Naive thymus-derived CD8-positive, alpha-beta T cell (primary cell): ENCODE measurements around the gene STX16. TPM values are rescaled to one million over a fixed set of nuclear protein-coding genes. Genes with fewer than 3 reads are reported as not detected.

Experiments
- ATAC-seq, 2 donors: fragments of 150-1000 bp; cut with Tn5 transposase in 1 of 2; sonication (Bioruptor Pico), chemical (Tn5 transposase) in 1 of 2; 1 replicate in 1 of 2; 2 replicates in 1 of 2; pipeline ENCODE4 v1.10.0; 2021; ENCODE audit warnings: mild to moderate bottlenecking in 2 of 2, moderate library complexity in 2 of 2
- POLR2A ChIA-PET: fragments of 350-600 bp; sonication (Branson Sonifier 250); formaldehyde crosslinking; loops from one replicate; lab custom pipeline; 2021; ENCODE audit warnings: antibody characterized with exemption; lab: Charles Lee
- DNase-seq, 10 donors: peaks; one replicate each; pipeline versions ENCODE4 v3.0.0 to v3.0.0-alpha.2; 2020 to 2022
- H3K27ac Mint-ChIP-seq, 10 donors: one replicate each; pipeline ENCODE4 v1.8.0; 2020 to 2022; ENCODE audit warnings: mild to moderate bottlenecking in 10 of 10, mixed read lengths in 10 of 10, moderate library complexity in 4 of 10, inconsistent platforms in 1 of 10
- H3K27me3 Mint-ChIP-seq, 5 donors: one replicate each; pipeline ENCODE4 v1.8.0; 2021 to 2022; ENCODE audit warnings: mixed read lengths in 5 of 5
- H3K36me3 Mint-ChIP-seq, 3 donors: one replicate each; pipeline ENCODE4 v1.8.0; 2020 to 2022; ENCODE audit warnings: mixed read lengths in 3 of 3, mild to moderate bottlenecking in 2 of 3, inconsistent platforms in 1 of 3
- H3K4me1 Mint-ChIP-seq, 4 donors: one replicate each; pipeline ENCODE4 v1.8.0; 2021 to 2022; ENCODE audit warnings: mixed read lengths in 4 of 4
- H3K4me3 Mint-ChIP-seq, 10 donors: one replicate each; pipeline ENCODE4 v1.8.0; 2020 to 2022; ENCODE audit warnings: mild to moderate bottlenecking in 10 of 10, mixed read lengths in 10 of 10, moderate library complexity in 6 of 10, inconsistent platforms in 1 of 10
- H3K9me3 Mint-ChIP-seq, 9 donors: one replicate each; pipeline ENCODE4 v1.8.0; 2020 to 2022; ENCODE audit warnings: mixed read lengths in 9 of 9, mild to moderate bottlenecking in 3 of 9, inconsistent platforms in 1 of 9, moderate library complexity in 1 of 9
- polyA plus RNA-seq, 3 donors: library from polyadenylated mRNA; unstranded; fragments of 300-500 nt; fragmentation: Illumina TruSeq; gene quantifications; one replicate each; pipeline ENCODE4 v1.2.3, GENCODE V29; 2021
- total RNA-seq, 8 experiments: library from RNA in 2 of 8; stranded (reverse) in 2 of 8; gene quantifications; one replicate each; pipeline ENCODE4 v1.2.3 and lab custom pipeline; 2021 to 2026

STX16 gene
- total and polyA plus RNA-seq, 5 experiments from 2014 or later, result 23.2 to 205 (median 35.9) TPM

DNA sequence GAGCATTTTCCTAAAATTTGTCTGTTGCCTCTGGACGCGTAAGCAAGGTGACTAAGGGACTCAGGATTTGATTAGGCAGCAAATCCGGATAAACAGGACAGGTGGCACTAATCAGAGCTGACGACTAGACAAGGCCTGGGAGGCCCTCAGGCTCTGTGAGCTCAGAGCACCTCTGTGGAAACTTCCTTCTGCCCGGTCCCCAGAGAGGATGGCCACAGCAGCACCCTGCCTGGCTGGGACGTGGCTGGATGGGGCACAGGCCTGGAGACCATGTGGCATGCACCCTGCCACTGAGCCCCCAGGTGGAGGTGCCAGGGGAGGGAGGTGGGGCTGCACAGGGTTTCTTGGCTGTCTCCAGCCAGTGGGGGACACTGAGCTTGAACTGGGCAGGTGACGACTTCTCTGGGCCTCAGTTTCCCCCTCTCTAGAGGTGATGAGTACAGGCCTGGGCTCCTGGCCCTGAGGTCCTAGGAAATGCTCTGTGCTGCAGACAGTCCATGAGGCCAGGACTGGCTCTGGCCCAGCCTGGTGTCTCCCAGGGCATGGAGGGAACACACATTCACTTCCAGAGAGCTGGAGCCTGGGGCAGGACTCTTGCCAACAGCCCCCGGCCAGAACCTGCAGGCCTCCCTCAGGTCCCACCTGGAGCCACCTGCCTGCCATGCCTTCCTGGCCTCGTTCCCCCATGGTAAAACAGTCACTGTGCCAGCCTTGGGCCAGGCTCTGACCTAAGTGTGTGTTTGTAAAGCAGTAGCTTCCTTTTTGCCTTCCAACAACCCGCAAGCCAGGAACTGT lies 39.6 kb upstream of the STX16 start:
- POLR2A ChIA-PET, result no interaction called here
- Mint-ChIP-seq H3K27ac (no peak overlapping the region), H3K27me3 (peaks cover 0 to 5% (median 0%) of the 10 kb centered on the region in 5 donors), H3K4me3 (no peak overlapping the region), H3K36me3 (no peaks in the 10 kb centered on the region), H3K9me3 (no peaks in the 10 kb centered on the region), H3K4me1 (no peaks in the 10 kb centered on the region)
- ATAC-seq (no peak), DNase-seq (no peak)

DNA sequence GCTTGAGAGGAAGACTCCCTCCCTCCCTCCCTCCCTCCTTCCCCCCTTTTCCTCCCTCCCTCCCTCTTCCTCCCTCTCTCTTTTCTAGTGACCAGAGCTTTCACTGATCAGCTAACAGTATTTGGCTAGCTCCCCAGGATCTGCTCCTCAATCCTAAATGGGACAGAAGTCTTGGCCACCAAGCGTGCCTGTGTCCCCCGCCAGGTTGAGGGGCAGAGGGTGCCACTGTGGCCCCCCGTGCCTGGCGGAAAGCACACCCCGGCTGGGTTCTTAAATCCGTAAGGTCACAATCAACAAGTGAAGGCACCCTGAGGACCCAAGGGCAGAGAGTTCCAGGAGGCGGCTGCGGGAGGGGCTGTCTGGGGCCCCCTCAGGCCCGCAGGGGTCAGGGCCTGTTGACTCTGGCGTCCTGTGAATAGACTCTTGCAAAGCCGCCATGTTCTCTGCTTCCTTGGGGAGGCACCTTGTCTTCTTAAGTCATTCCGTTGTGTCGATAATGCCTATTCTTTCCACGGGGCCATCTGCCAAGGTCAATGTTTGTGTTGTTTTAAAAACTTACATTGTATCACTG lies 38.9 kb upstream of the STX16 start:
- H3K36me3 Mint-ChIP-seq, result no peaks in the 10 kb centered on the region
- POLR2A ChIA-PET, result no interaction called here
- H3K27ac Mint-ChIP-seq, result peak overlapping the region in 1 of 10 donors; percentile 34
- no peak overlapping the region for H3K4me3 Mint-ChIP-seq
- no peaks in the 10 kb centered on the region for H3K4me1 Mint-ChIP-seq
- H3K27me3 Mint-ChIP-seq, result peaks cover 0 to 5% (median 0%) of the 10 kb centered on the region in 5 donors
- ATAC-seq, result no peak
- no peak for DNase-seq
- no peaks in the 10 kb centered on the region for H3K9me3 Mint-ChIP-seq

DNA sequence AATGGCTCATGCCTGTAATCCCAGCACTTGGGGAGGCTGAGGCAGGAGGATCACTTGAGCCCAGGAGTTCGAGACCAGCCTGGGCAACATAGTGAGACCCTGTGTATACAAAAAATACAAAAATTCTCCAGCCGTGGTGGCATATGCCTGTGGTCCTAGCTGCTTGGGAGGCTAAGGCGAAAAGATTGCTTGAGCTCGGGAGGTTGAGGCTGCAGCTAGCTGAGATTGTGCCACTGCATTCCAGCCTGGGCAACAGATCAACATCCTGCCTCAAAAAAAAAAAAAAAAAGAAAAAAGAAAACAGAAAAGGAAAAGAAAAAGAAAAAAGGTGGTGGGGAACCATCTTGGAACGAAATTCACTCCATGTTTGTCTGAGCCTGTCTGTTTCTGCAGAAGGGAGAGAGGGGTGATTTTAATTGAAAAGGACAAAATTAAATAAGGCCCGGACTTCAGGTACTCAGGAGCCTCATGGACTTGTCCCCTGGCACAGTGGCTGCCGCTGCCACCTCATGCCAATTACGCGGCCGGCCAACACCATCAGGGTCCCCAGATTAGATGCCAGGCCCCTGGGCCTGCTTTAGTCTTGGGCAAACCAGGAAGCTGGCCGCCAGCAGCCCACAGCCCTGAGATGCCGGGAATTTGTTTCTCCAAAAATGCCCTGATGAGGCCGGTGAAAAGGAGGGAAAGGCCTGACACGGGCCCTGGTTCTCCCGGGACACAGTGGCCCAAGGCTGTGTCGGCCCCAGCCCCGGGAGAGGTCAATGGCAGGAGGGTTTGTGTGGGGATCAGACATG lies 37.8 kb upstream of the STX16 start:
- H3K9me3 Mint-ChIP-seq, result no peaks in the 10 kb centered on the region
- peaks cover 0 to 5% (median 2%) of the 10 kb centered on the region in 5 donors for H3K27me3 Mint-ChIP-seq
- DNase-seq (peak in 1 of 10 donors; percentile 42), ATAC-seq (no peak)
- POLR2A ChIA-PET, result no interaction called here
- peak overlapping the region in 1 of 10 donors; percentile 51 for H3K27ac Mint-ChIP-seq
- H3K36me3 Mint-ChIP-seq, result no peaks in the 10 kb centered on the region
- no peaks in the 10 kb centered on the region for H3K4me1 Mint-ChIP-seq
- H3K4me3 Mint-ChIP-seq, result no peak overlapping the region

DNA sequence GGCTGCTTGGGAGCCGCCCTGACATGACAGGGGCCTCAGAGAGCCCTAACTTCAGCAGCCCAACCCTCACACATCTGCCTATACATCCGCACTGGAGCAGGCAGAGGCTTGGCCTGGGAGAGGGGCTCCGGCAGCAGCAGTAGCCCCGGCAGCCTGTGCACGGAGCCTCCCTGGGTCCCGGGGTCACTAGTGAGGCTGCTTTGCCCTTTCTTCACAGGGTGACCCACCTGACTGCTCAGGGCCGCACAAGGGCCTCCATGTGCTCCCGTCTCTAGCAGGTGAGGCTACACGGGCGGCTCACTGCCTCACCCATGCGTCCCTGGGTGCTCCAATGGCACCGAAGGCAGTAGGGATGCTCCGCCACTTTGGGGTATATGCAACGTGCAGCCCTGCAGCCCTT lies 36.7 kb upstream of the STX16 start:
- POLR2A ChIA-PET, result no interaction called here
- DNase-seq (no peak), ATAC-seq (no peak)
- Mint-ChIP-seq H3K4me1 (no peaks in the 10 kb centered on the region), H3K27me3 (peaks cover 0 to 8% (median 2%) of the 10 kb centered on the region in 5 donors), H3K36me3 (no peaks in the 10 kb centered on the region), H3K4me3 (no peak overlapping the region), H3K9me3 (no peaks in the 10 kb centered on the region), H3K27ac (no peak overlapping the region)

DNA sequence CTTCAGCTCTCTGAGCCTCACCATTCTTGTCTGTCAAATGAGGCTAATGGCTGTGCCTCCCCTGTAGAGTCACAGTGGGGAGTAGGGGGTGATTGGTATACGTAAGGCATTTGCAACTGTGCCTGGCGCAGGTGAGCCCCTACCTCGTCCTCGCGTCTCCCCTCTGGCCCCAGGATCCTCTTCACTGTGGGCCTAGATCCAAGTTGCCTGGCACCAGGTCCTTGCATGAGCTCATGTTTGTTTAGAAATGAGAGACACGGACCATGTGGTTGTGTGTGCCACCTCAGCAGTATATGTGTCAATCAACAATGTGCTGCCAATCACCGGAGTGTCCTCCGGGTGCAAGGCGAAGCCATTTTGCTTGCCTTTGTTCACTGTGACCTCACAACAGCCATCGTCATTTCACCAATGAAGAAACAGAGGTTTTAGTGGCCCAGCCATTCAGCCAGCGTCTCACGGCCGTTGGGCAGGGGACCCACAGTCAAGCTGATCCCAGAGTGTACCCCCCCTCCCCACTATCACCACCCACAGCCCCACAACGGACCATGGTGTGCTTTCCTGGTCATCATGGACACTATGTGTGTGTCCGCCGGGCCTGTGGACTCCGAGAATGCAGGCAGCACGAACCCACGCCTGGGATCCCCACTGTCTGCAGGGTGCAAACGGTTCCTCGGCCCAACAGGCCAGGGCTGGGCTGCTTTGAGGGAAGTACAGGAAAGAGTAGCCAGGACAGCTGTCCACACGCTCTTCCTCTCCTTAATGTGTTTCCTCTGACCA lies 35.9 kb upstream of the STX16 start:
- Mint-ChIP-seq H3K36me3 (no peaks in the 10 kb centered on the region), H3K4me1 (no peaks in the 10 kb centered on the region), H3K9me3 (no peaks in the 10 kb centered on the region), H3K4me3 (no peak overlapping the region), H3K27me3 (peaks cover 2 to 14% (median 8%) of the 10 kb centered on the region in 5 donors), H3K27ac (peak overlapping the region in 2 of 10 donors; percentile 14 to 28)
- DNase-seq (peak in 1 of 10 donors; percentile 16), ATAC-seq (no peak)
- POLR2A ChIA-PET, result interaction anchor here (0.6 kb wide), 1 partner anchor 51 kb away, joined by 6 read pairs; no protein-coding TSS in a partner anchor

DNA sequence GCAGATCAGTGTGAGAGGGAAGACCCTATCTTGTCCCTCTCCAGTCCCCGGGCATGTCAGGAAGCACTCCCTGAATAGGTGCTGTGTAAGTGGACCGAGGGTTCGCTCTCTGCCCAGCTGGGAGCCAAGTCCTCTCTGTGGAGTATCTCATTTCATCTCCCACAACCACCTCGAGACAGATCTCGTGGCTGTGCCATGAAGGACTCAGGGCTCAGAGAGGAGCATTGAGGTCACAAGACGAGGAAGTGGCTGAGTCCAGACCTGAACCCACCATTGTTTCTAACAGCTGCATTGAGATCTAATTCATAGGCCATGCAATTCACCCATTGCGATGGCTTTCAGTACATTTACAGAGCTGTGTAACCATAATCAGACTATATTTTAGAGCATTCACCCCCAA lies 34.7 kb upstream of the STX16 start:
- DNase-seq, result peak in 1 of 10 donors; percentile 8
- Mint-ChIP-seq H3K27me3 (peaks cover 2 to 12% (median 8%) of the 10 kb centered on the region in 5 donors), H3K9me3 (no peaks in the 10 kb centered on the region), H3K27ac (no peak overlapping the region), H3K36me3 (no peaks in the 10 kb centered on the region), H3K4me3 (no peak overlapping the region), H3K4me1 (no peaks in the 10 kb centered on the region)
- POLR2A ChIA-PET, result no interaction called here
- ATAC-seq, result no peak

DNA sequence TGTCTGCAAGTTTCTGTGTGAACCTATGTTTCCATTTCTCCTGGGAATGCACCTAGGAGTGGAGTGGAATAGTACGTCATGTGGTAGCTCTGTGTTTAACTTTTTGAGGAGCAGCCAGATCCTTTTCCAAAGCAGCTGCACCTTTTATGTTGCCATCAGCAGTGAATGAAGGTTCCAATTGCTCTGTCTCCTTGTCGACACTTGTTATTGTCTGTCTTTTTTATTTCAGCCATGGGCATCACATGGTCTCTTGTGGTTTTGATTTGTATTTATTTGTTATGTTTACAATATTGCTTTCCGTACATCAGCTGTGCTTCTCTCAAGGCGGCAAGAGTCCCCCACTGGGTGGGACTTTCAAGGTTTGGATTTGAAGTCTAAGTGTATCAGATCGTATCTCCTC lies 33.9 kb upstream of the STX16 start:
- Mint-ChIP-seq H3K27ac (no peak overlapping the region), H3K4me1 (no peaks in the 10 kb centered on the region), H3K4me3 (no peak overlapping the region), H3K9me3 (no peaks in the 10 kb centered on the region), H3K27me3 (peaks cover 5 to 12% (median 8%) of the 10 kb centered on the region in 5 donors), H3K36me3 (no peaks in the 10 kb centered on the region)
- POLR2A ChIA-PET, result no interaction called here
- DNase-seq, result no peak
- no peak for ATAC-seq

DNA sequence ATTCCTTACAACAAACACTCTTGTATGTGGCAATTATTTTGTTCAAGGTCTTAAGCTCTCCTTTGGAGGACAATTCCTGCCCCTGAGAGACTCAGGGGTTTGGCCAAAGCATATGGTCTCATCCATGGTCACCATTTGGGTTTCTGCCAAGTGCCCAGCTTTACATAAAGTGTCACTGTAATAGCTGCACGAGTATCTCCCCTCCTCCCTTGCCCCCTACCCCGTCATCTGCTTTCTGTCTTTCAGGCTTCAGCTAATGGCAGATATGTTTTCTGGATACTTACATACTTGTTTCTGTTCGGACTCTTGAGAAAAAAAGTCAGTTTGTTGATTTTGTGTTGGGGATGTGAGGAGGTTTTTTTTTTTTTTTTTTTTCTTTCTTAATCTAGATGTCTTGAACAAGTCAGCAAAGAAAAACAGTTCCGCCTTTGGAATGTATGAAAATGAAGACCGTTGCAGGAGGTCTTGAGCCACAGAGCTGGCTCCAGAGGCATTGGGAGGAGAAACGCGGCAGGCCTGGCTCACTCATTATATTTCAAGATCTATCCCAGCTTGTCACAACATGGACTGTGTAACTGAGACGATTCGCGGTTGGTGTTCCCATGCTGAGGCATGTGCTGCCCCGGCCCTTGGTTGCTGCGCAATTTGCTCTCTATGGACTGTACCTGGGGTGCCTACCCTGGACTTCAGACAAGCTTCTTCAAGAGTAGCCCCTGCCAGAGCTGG lies 32.6 kb upstream of the STX16 start:
- Mint-ChIP-seq H3K27me3 (peaks cover 5 to 12% (median 8%) of the 10 kb centered on the region in 5 donors), H3K36me3 (no peaks in the 10 kb centered on the region), H3K27ac (peak overlapping the region in 1 of 10 donors; percentile 47), H3K4me1 (no peaks in the 10 kb centered on the region), H3K9me3 (no peaks in the 10 kb centered on the region), H3K4me3 (no peak overlapping the region)
- POLR2A ChIA-PET, result interaction anchor here (0.7 kb wide), 1 partner anchor 65 kb away, joined by 6 read pairs; no protein-coding TSS in a partner anchor
- DNase-seq (no peak), ATAC-seq (no peak)

DNA sequence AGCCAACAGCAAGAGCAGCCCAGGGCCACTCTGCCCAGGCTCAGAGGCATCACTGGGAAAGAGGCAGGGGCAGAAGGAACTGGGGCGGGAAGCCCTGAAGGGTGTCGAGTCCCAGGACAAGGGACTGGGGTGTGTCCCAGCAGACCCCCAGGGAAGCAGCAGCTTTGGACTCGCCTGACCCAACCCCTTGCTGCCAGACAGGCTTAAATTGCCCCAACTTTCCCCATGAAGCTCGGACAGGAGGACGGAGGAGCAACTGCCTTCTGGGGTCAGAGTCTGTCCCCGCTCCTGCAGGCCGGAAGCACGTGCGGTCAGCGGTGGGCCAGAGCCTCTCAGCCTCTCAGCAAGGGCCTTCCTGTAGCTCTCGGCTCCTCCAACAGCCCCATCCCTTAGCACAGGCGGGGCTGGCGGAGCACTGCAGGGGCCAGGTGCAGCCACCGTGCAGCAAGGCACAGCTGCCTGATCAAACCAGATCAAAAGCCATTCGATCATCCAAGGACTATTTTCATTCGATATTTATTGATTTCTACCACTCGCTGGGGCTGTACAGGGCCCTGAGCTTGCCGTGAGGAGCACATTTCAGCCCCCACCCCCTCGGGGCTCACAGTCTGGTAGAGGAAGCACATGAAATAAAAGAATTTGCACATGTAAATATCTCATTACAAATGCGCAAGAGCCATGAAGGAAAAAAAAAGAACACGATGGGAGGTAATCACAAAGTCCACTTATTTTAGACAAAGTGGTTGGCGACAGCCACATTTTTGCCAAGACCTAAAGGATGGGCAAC lies 31.8 kb upstream of the STX16 start:
- H3K4me1 Mint-ChIP-seq, result peaks cover 0 to under 1% (median 0%) of the 10 kb centered on the region in 4 donors
- POLR2A ChIA-PET, result no interaction called here
- ATAC-seq, result no peak
- H3K27ac Mint-ChIP-seq, result peak overlapping the region in 1 of 10 donors; percentile 31
- peak in 1 of 10 donors; percentile 57 for DNase-seq
- H3K36me3 Mint-ChIP-seq, result no peaks in the 10 kb centered on the region
- H3K9me3 Mint-ChIP-seq, result no peaks in the 10 kb centered on the region
- no peak overlapping the region for H3K4me3 Mint-ChIP-seq
- H3K27me3 Mint-ChIP-seq, result peaks cover 5 to 12% (median 8%) of the 10 kb centered on the region in 5 donors

DNA sequence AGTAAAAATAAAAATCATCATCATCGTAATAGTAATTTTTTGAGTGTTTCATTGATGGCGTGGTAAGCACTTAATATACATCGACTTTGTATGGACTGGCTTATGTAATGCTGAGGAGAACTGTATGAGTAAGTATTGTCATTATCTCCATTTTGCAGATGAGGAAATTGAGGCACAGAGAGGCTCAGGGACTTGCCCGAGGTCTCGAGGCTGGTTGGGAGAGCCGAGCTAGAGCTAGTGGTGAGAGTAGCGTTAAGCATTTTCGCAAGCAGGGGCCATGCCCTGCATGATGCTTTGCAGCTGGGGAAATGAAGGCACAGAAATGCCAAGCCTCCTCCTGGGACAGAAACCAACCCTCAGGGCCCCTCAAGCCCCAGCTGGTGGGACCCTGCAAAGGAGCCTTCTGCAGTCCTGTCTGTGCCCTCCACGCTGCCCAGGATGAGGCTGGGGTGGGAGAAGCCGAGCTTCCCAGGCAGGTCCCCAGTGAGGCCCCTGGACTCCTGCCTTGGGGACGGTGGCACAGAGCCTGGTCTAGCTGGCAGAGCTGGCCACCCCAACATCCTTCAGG lies 31.1 kb upstream of the STX16 start:
- POLR2A ChIA-PET, result no interaction called here
- H3K36me3 Mint-ChIP-seq, result no peaks in the 10 kb centered on the region
- ATAC-seq, result no peak
- DNase-seq, result no peak
- H3K4me1 Mint-ChIP-seq, result peaks cover 0 to 7% (median 2%) of the 10 kb centered on the region in 4 donors
- H3K9me3 Mint-ChIP-seq, result no peaks in the 10 kb centered on the region
- peaks cover 5 to 12% (median 8%) of the 10 kb centered on the region in 5 donors for H3K27me3 Mint-ChIP-seq
- no peak overlapping the region for H3K4me3 Mint-ChIP-seq
- no peak overlapping the region for H3K27ac Mint-ChIP-seq
